WTC11 (cell line): ENCODE data around the gene JAML. TPM values are rescaled to one million over a fixed set of nuclear protein-coding genes. Genes with fewer than 3 reads are reported as not detected.

Experiments used
- ATAC-seq: fragments of 200-7000 bp; cut with Tn5 transposase; 2 replicates; pipeline ENCODE4 v1.10.0; 2021; ENCODE audit warnings: mild to moderate bottlenecking, moderate library complexity
- CTCF ChIA-PET: fragments of 300-600 bp; sonication (Branson Sonifier 250); formaldehyde crosslinking; loops from one replicate; lab custom pipeline; 2021; ENCODE audit warnings: antibody characterized with exemption; lab: Charles Lee
- POLR2A ChIA-PET: fragments of 350-600 bp; sonication (Branson Sonifier 250); formaldehyde crosslinking; loops from one replicate; lab custom pipeline; 2021; ENCODE audit warnings: antibody characterized with exemption; lab: Charles Lee
- DNase-seq: peaks from one replicate; pipeline ENCODE4 v3.0.0; 2021; ENCODE audit warnings: low spot score
- H3K27ac Mint-ChIP-seq: 2 replicates; pipeline ENCODE4 v1.8.0; 2021; ENCODE audit warnings: mixed read lengths
- H3K27me3 Mint-ChIP-seq: 2 replicates; pipeline ENCODE4 v1.8.0; 2021; ENCODE audit warnings: low read depth, mild to moderate bottlenecking, moderate library complexity, mixed read lengths
- H3K36me3 Mint-ChIP-seq: 2 replicates; pipeline ENCODE4 v1.8.0; 2021; ENCODE audit warnings: mixed read lengths
- H3K4me1 Mint-ChIP-seq: 2 replicates; pipeline ENCODE4 v1.8.0; 2022; ENCODE audit warnings: mixed read lengths
- H3K4me3 Mint-ChIP-seq: 2 replicates; pipeline ENCODE4 v1.8.0; 2021; ENCODE audit warnings: mild to moderate bottlenecking, moderate library complexity, mixed read lengths
- H3K9me3 Mint-ChIP-seq: 2 replicates; pipeline ENCODE4 v1.8.0; 2021; ENCODE audit warnings: mixed read lengths
- ELF4 ChIP-seq: sonication (generic); formaldehyde crosslinking; IDR thresholded peaks from 2 replicates; pipeline ENCODE4 v1.8.1; 2022; ENCODE audit warnings: low read depth, mild to moderate bottlenecking, moderate library complexity, missing genetic modification reagents
- ETV6 ChIP-seq: sonication (generic); formaldehyde crosslinking; IDR thresholded peaks from 2 replicates; pipeline ENCODE4 v1.8.1; 2022; ENCODE audit warnings: mild to moderate bottlenecking, missing genetic modification reagents
- KAT7 ChIP-seq: sonication (generic); formaldehyde crosslinking; IDR thresholded peaks from 2 replicates; pipeline ENCODE4 v1.8.1; 2023; ENCODE audit warnings: missing genetic modification reagents, mild to moderate bottlenecking, borderline replicate concordance
- RORB ChIP-seq: fragments of 250-450 bp; sonication (Bioruptor Pico); IDR thresholded peaks from 2 replicates; pipeline ENCODE4 v1.9.0; 2021; ENCODE audit warnings: mild to moderate bottlenecking
- TCF7 ChIP-seq: sonication (generic); formaldehyde crosslinking; IDR thresholded peaks from 2 replicates; pipeline ENCODE4 v1.8.0; 2022; ENCODE audit warnings: mild to moderate bottlenecking, low read depth, missing genetic modification reagents, moderate library complexity
- TEAD1 ChIP-seq: sonication (generic); formaldehyde crosslinking; IDR thresholded peaks from 2 replicates; pipeline ENCODE4 v1.8.0; 2022; ENCODE audit warnings: mild to moderate bottlenecking, missing genetic modification reagents
- TP53 ChIP-seq: sonication (generic); formaldehyde crosslinking; IDR thresholded peaks from 2 replicates; pipeline ENCODE4 v1.8.1; 2023; ENCODE audit warnings: mild to moderate bottlenecking, missing genetic modification reagents
- ZBTB21 ChIP-seq: sonication (generic); formaldehyde crosslinking; IDR thresholded peaks from 2 replicates; pipeline ENCODE4 v1.8.1; 2023; ENCODE audit warnings: mild to moderate bottlenecking, missing genetic modification reagents, borderline replicate concordance
- ZNF138 ChIP-seq: sonication (generic); formaldehyde crosslinking; conservative IDR thresholded peaks from 2 replicates; pipeline ENCODE4 v1.8.1; 2022; ENCODE audit warnings: mild to moderate bottlenecking, moderate library complexity, missing genetic modification reagents
- ZNF263 ChIP-seq: sonication (generic); formaldehyde crosslinking; IDR thresholded peaks from 2 replicates; pipeline ENCODE4 v1.8.1; 2022; ENCODE audit warnings: low read depth, mild to moderate bottlenecking, moderate library complexity, missing genetic modification reagents
- total RNA-seq: library from RNA; stranded (reverse); gene quantifications from 3 replicates; pipeline ENCODE4 v1.2.3, GENCODE V29; 2021
- TF ChIP-seq, protein P1 (sequence below): sonication (generic); formaldehyde crosslinking; IDR thresholded peaks from 2 replicates; pipeline ENCODE4 v1.8.1; 2022; ENCODE audit warnings: mild to moderate bottlenecking, moderate library complexity, missing genetic modification reagents
- TF ChIP-seq, protein P2 (sequence below): sonication (generic); formaldehyde crosslinking; IDR thresholded peaks from 2 replicates; pipeline ENCODE4 v1.8.0; 2022; ENCODE audit warnings: mild to moderate bottlenecking, missing genetic modification reagents
- TF ChIP-seq, protein P3 (sequence below): sonication (generic); formaldehyde crosslinking; IDR thresholded peaks from 2 replicates; pipeline ENCODE4 v1.8.1; 2022; ENCODE audit warnings: mild to moderate bottlenecking, missing genetic modification reagents, moderate library complexity, borderline replicate concordance
- TF ChIP-seq, protein P4 (sequence below): fragments of 250-450 bp; sonication (Bioruptor Pico); IDR thresholded peaks from 2 replicates; pipeline ENCODE4 v1.8.0; 2021; ENCODE audit warnings: mild to moderate bottlenecking
- TF ChIP-seq, protein P5 (sequence below): sonication (generic); formaldehyde crosslinking; IDR thresholded peaks from 2 replicates; pipeline ENCODE4 v1.8.1; 2023; ENCODE audit warnings: mild to moderate bottlenecking, missing genetic modification reagents
- TF ChIP-seq, protein P6 (sequence below): sonication (generic); formaldehyde crosslinking; IDR thresholded peaks from 2 replicates; pipeline ENCODE4 v1.8.1; 2023; ENCODE audit warnings: mild to moderate bottlenecking, moderate library complexity, missing genetic modification reagents
- TF ChIP-seq, protein P7 (sequence below): sonication (generic); formaldehyde crosslinking; IDR thresholded peaks from 2 replicates; pipeline ENCODE4 v1.8.1; 2022; ENCODE audit warnings: low read depth, mild to moderate bottlenecking, moderate library complexity, missing genetic modification reagents, borderline replicate concordance
- TF ChIP-seq, protein P8 (sequence below): fragments of 250-450 bp; sonication (Bioruptor Pico); IDR thresholded peaks from 2 replicates; pipeline ENCODE4 v1.9.0; 2021; ENCODE audit warnings: mild to moderate bottlenecking

JAML gene
- total RNA-seq, 1 experiment from 2014 or later = 0.24 TPM

DNA sequence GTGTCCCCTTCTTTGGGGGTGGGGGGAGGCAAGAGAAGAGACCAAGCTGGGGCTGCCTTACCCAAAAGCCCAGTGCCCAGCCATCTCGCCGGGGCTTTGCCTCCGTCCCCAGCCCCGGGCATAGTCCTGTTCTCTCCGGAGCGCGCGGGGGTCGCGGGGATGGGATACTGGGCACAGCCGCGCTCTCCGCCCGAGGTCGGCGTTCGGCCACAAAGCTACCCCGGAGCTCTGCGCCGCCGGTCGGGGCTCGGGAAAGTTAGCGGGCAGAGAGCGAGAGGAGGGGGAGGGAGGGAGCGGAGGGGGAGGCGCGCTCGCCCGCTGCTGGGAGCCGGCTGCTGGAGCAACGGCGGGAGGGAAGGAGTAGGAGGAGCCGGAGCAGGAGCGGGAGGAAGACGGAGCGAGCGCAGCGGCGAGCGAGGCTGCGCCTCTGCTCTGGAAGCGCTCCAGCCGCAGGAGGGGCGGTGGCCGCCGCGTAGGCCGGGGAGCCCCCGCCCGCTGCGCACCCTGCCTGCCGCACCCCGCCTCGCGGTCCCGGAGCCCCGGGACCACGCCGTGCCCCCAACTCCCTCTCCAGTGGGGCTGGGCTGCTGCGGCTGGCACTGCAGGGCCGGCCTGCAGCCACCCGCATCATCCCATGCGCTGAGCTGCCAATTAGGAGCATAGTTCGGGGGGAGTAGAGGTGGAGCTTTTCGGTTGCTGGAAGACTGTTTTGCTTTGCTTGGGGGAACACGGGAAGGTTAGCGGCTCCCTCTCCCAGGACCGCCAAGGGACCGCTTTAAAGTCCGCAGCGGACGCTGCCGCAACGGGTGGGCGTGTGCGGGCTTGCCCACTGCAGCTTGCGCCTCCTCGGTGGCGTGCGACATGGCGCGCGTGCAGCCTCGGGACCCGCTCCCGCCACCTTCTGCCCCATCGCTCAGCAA is 72.0 kb downstream of the JAML start, which contains the start of gene SCN4B:
Gene SCN4B, minus strand, starts transcription at position 272 of the 920 bp plus-strand sequence. Its CDS starts 150 bp downstream, at position 122.
- Mint-ChIP-seq H3K9me3 (no peaks in the 10 kb centered on the region), H3K4me3 (peak within 1 kb of the TSS; percentile 77), H3K27me3 (peaks cover 84% of the 10 kb centered on the region), H3K36me3 (no peaks in the 10 kb centered on the region), H3K4me1 (peaks cover 69% of the 10 kb centered on the region), H3K27ac (no peak within 1 kb of the TSS)
- CTCF ChIA-PET = interaction anchor here (0.6 to 2.4 kb wide), 8 partner anchors 11 to 222 kb away, joined by 3 to 53 read pairs (median 4); no protein-coding TSS in a partner anchor
- ATAC-seq (peak; percentile 62), DNase-seq (peak; percentile 81)
- TF ChIP-seq, protein P1, sequence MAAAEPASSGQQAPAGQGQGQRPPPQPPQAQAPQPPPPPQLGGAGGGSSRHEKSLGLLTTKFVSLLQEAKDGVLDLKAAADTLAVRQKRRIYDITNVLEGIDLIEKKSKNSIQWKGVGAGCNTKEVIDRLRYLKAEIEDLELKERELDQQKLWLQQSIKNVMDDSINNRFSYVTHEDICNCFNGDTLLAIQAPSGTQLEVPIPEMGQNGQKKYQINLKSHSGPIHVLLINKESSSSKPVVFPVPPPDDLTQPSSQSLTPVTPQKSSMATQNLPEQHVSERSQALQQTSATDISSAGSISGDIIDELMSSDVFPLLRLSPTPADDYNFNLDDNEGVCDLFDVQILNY (CRISPR knock-in tag) = peak; percentile 72; the same call in 1 of the 2 replicates
- peak; percentile 18; the same call in 1 of the 2 replicates for TF ChIP-seq ETV6 (CRISPR knock-in tag)
- 0 out of 2 replicates have a peak, but pooled peaks have one; percentile 60 for TF ChIP-seq ZNF138 (CRISPR knock-in tag)
- TF ChIP-seq, protein P2, sequence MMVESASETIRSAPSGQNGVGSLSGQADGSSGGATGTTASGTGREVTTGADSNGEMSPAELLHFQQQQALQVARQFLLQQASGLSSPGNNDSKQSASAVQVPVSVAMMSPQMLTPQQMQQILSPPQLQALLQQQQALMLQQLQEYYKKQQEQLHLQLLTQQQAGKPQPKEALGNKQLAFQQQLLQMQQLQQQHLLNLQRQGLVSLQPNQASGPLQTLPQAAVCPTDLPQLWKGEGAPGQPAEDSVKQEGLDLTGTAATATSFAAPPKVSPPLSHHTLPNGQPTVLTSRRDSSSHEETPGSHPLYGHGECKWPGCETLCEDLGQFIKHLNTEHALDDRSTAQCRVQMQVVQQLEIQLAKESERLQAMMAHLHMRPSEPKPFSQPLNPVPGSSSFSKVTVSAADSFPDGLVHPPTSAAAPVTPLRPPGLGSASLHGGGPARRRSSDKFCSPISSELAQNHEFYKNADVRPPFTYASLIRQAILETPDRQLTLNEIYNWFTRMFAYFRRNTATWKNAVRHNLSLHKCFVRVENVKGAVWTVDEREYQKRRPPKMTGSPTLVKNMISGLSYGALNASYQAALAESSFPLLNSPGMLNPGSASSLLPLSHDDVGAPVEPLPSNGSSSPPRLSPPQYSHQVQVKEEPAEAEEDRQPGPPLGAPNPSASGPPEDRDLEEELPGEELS (CRISPR knock-in tag) = peak; percentile 13; the same call in 1 of the 2 replicates
- TF ChIP-seq, protein P3, sequence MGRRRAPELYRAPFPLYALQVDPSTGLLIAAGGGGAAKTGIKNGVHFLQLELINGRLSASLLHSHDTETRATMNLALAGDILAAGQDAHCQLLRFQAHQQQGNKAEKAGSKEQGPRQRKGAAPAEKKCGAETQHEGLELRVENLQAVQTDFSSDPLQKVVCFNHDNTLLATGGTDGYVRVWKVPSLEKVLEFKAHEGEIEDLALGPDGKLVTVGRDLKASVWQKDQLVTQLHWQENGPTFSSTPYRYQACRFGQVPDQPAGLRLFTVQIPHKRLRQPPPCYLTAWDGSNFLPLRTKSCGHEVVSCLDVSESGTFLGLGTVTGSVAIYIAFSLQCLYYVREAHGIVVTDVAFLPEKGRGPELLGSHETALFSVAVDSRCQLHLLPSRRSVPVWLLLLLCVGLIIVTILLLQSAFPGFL (CRISPR knock-in tag) = no peak
- TF ChIP-seq, protein P4, sequence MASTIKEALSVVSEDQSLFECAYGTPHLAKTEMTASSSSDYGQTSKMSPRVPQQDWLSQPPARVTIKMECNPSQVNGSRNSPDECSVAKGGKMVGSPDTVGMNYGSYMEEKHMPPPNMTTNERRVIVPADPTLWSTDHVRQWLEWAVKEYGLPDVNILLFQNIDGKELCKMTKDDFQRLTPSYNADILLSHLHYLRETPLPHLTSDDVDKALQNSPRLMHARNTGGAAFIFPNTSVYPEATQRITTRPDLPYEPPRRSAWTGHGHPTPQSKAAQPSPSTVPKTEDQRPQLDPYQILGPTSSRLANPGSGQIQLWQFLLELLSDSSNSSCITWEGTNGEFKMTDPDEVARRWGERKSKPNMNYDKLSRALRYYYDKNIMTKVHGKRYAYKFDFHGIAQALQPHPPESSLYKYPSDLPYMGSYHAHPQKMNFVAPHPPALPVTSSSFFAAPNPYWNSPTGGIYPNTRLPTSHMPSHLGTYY = no peak
- TF ChIP-seq, protein P5, sequence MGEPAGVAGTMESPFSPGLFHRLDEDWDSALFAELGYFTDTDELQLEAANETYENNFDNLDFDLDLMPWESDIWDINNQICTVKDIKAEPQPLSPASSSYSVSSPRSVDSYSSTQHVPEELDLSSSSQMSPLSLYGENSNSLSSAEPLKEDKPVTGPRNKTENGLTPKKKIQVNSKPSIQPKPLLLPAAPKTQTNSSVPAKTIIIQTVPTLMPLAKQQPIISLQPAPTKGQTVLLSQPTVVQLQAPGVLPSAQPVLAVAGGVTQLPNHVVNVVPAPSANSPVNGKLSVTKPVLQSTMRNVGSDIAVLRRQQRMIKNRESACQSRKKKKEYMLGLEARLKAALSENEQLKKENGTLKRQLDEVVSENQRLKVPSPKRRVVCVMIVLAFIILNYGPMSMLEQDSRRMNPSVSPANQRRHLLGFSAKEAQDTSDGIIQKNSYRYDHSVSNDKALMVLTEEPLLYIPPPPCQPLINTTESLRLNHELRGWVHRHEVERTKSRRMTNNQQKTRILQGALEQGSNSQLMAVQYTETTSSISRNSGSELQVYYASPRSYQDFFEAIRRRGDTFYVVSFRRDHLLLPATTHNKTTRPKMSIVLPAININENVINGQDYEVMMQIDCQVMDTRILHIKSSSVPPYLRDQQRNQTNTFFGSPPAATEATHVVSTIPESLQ (CRISPR knock-in tag) = no peak
- 0 out of 2 replicates have a peak, but pooled peaks have one; percentile 12 for TF ChIP-seq TEAD1
- TF ChIP-seq ZNF263 = peak; percentile 92
- no peak for TF ChIP-seq RORB (CRISPR knock-in tag)
- TF ChIP-seq TP53 (CRISPR knock-in tag) = 0 out of 2 replicates have a peak, but pooled peaks have one; percentile 37
- no peak for TF ChIP-seq TCF7
- 0 out of 2 replicates have a peak, but pooled peaks have one; percentile 12 for TF ChIP-seq ZBTB21 (CRISPR knock-in tag)
- TF ChIP-seq, protein P6, sequence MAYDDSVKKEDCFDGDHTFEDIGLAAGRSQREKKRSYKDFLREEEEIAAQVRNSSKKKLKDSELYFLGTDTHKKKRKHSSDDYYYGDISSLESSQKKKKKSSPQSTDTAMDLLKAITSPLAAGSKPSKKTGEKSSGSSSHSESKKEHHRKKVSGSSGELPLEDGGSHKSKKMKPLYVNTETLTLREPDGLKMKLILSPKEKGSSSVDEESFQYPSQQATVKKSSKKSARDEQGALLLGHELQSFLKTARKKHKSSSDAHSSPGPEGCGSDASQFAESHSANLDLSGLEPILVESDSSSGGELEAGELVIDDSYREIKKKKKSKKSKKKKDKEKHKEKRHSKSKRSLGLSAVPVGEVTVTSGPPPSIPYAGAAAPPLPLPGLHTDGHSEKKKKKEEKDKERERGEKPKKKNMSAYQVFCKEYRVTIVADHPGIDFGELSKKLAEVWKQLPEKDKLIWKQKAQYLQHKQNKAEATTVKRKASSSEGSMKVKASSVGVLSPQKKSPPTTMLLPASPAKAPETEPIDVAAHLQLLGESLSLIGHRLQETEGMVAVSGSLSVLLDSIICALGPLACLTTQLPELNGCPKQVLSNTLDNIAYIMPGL (CRISPR knock-in tag) = peak; percentile 65; the same call in 1 of the 2 replicates
- TF ChIP-seq, protein P7, sequence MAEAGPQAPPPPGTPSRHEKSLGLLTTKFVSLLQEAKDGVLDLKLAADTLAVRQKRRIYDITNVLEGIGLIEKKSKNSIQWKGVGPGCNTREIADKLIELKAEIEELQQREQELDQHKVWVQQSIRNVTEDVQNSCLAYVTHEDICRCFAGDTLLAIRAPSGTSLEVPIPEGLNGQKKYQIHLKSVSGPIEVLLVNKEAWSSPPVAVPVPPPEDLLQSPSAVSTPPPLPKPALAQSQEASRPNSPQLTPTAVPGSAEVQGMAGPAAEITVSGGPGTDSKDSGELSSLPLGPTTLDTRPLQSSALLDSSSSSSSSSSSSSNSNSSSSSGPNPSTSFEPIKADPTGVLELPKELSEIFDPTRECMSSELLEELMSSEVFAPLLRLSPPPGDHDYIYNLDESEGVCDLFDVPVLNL (CRISPR knock-in tag) = 0 out of 2 replicates have a peak, but pooled peaks have one; percentile 28
- TF ChIP-seq ELF4 (CRISPR knock-in tag) = no peak
- TF ChIP-seq, protein P8, sequence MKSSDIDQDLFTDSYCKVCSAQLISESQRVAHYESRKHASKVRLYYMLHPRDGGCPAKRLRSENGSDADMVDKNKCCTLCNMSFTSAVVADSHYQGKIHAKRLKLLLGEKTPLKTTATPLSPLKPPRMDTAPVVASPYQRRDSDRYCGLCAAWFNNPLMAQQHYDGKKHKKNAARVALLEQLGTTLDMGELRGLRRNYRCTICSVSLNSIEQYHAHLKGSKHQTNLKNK (CRISPR knock-in tag) = no peak
- TF ChIP-seq KAT7 = no peak
- POLR2A ChIA-PET = interaction anchor here (0.6 to 1.3 kb wide), 2 partner anchors 12 to 19 kb away, joined by 3 to 6 read pairs; no protein-coding TSS in a partner anchor
